Gastroesophageal sphincter (tissue), 3 donors: ENCODE results near the gene OSBPL1A.

Source experiments
- EP300 ChIP-seq: sonication (generic); formaldehyde crosslinking; IDR thresholded peaks from one replicate; pipeline ENCODE4 v1.6.1; 2017; ENCODE audit warnings: antibody characterized with exemption, mild to moderate bottlenecking
- POLR2A ChIP-seq, 2 donors: fragments of 450-650 bp; IDR thresholded peaks; one replicate each; pipeline ENCODE4 v1.6.1; 2017; ENCODE audit warnings: antibody characterized with exemption in 2 of 2, mild to moderate bottlenecking in 2 of 2, moderate library complexity in 1 of 2
- POLR2AphosphoS5 ChIP-seq: sonication (generic); formaldehyde crosslinking; IDR thresholded peaks from one replicate; pipeline ENCODE4 v1.6.1; 2017; ENCODE audit warnings: antibody characterized with exemption
- TF ChIP-seq, protein P1 (sequence below), 4 experiments: fragments of 200-600 bp in 2 of 4; fragments of 450-650 bp in 2 of 4; sonication (generic) in 1 of 4; IDR thresholded peaks; one replicate each; pipeline ENCODE4 v1.5.1; 2017 to 2019; ENCODE audit warnings: antibody characterized with exemption in 4 of 4, mild to moderate bottlenecking in 2 of 4, moderate library complexity in 2 of 4

DNA sequence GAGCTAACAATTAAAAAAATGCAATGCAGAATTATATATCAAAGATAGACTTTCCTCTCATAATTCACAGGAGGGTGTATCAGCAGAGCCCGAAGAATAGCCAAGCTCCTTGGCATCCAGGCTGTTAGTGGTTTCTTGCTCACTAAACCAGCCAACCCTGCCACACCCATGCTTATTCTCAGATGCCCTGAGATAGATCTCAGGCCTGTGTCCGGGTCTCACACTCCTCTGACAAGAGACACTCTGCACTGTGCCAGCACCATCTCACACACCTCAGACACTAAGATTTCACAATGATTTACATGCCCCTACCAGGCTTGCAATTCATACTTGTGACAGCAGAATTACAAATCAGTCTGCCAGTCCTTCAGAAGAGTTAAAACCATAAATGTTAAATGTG, 64.5 kb downstream of the OSBPL1A start:
- TF ChIP-seq, protein P1, sequence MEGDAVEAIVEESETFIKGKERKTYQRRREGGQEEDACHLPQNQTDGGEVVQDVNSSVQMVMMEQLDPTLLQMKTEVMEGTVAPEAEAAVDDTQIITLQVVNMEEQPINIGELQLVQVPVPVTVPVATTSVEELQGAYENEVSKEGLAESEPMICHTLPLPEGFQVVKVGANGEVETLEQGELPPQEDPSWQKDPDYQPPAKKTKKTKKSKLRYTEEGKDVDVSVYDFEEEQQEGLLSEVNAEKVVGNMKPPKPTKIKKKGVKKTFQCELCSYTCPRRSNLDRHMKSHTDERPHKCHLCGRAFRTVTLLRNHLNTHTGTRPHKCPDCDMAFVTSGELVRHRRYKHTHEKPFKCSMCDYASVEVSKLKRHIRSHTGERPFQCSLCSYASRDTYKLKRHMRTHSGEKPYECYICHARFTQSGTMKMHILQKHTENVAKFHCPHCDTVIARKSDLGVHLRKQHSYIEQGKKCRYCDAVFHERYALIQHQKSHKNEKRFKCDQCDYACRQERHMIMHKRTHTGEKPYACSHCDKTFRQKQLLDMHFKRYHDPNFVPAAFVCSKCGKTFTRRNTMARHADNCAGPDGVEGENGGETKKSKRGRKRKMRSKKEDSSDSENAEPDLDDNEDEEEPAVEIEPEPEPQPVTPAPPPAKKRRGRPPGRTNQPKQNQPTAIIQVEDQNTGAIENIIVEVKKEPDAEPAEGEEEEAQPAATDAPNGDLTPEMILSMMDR (IDR thresholded peaks at IDR 0.05) = no peak
- TF ChIP-seq POLR2A (IDR thresholded peaks at IDR 0.05) (no peak), POLR2AphosphoS5 (no peak), EP300 (no peak)
